A204.1 (cell line): Measurements from ENCODE around the gene ZNF322.

ENCODE experiments used
- FAIRE-seq: peaks from 2 replicates; lab custom pipeline; 2012; peaks lifted over from hg19 to GRCh38; lab: Jason Lieb, UNC

The ZNF322 gene

DNA sequence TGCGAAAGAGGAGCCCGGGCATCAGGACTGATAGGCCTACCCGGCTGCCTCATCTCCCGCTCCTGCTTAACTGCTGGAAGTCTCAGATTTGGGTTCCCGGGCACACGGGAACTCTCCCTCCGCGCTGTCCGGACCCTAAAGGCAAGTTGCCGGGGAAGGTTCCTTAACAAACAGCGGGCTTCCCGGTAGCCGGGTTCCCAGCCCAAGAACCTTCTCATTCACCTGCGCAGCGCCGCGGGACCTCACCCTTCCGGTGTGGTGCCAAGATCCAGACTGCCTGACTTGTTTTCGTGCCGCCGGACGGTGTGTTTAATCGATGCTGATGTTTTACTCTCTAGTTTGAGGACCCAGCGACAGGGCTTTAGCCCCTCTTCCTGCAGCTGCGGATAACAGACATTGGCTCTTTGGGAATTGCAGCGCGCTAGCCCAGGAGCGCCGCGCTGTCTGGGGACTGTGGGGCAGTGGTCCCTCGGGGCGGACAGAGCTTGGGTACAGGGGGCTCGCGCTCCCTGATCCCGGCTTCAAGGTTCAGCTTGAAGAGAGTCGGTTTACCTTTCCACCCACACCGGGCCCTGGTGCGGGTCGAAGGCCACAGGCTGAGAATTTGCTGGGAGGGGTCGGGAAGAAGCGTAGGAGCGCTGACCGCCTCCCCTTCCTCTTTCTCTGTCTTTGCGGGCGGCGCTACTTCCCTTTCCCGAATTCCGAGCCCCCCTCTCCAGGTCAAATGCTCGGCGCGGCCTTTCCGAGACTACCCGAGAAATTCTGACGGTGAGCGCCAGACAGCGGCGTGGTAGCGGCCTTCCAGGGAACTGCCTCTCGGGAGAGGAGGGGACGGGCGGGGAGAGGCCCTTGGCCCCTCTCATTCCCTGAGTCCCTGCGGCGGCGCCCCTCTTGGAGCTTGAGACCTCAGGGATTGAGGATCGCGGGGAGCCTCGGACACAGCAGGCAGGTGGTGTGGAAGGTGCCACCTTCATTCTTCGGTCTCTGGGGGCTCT lies 45.6 kb downstream of the ZNF322 start:
- FAIRE-seq: no peak

- no peak for FAIRE-seq
Measured at GRCh38 chr6:26613201-26613600, 46.3 kb downstream of the ZNF322 start.

DNA sequence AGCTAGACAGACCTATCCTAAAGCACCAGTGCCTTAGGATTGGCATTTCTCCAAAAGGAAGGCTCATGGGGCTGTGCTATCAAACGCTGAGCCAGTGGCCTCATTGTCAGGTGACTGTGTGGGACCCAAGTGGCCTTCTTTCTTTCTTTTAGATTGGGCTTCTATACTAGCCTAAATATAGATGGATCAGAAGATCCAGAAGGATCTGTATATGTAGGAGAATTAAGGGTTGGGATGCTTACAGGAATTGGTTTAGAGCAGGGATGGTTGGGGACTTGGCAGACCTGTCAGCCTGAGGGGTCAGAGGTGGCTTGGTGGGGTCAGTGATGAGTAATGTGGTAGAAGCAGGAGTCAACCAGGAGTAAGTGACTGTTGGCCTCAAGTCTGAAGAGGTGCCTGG lies 47.9 kb downstream of the ZNF322 start:
- no peak for FAIRE-seq

GRCh38 chr6:26609463-26609862 lies 50.1 kb downstream of the ZNF322 start:
- no peak for FAIRE-seq

DNA sequence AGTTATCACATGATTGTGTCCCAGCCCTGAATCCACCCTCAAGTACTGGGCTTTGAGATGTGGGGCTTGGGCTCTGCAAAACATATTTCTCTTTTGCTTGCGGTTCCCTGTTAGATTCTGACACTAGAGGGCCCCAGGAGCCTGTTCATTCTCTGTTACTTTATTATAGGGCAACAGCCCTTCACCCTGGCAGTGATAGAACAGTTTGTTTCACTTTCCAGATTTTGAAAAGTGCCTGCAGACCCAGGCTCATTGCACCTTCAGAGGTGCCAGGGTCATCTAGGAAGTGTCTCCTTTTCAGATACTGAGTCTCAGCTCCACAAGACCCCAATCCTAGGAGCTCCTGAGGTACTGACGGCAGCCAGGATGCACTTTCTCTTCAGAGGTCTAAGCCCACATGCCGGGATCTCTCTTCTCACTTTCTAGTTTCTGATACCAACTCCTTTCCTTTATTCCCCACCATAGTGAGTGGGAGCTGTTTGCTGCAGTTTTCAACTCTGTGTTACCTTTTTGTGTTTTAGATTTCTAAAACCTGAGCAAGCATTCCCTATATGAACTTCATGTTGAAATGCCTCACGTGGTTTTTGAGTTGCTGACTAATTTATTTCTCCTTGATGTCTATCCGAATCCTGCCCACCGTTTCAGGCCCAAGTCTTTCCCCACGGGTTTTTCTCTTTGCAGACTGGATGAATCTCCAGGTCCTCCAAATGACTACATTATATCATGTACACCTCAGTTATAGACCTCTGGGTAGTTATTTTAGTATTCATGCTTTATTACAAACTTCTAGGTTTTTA lies 51.9 kb downstream of the ZNF322 start:
- peak; percentile 94 for FAIRE-seq

DNA sequence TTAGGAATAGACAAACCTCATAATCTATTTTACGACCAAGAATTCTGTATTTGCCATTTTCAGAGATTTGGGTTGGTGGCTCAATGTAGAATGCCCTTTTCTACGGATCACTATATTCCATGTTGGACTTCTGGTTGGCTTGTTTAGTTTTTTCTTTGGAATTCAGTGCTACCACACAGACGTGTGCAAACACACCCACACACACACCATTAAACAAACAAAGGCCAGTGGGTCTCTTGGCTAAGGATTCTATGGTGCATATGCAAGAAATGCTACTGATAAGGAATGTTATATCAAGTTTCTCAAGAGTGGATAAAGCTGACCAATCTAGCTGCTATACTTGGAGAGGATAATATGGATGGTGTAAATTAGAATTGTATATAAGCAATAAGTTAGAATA lies 54.7 kb downstream of the ZNF322 start:
- no peak for FAIRE-seq

DNA sequence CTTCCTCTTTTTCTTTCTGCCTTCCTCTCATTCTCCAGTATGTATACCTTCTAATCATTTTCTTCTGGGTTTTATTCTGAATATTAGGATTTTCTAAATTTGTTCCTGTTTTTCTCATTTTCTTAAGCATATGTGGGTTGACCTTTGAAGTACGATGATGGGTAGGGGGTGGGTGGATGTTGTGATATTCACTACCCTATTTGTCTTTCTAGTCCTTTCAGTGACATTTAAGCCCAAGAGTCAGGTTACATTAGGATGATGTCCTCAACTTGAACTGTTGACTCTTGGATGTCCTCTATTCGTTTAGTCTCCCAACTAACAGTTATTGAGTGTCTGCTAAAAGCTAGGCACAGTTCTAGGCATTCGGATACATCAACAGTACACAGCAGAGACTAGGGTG lies 55.5 kb downstream of the ZNF322 start:
- no peak for FAIRE-seq

- no peak for FAIRE-seq
Measured at GRCh38 chr6:26602262-26602661, 57.3 kb downstream of the ZNF322 start.

DNA sequence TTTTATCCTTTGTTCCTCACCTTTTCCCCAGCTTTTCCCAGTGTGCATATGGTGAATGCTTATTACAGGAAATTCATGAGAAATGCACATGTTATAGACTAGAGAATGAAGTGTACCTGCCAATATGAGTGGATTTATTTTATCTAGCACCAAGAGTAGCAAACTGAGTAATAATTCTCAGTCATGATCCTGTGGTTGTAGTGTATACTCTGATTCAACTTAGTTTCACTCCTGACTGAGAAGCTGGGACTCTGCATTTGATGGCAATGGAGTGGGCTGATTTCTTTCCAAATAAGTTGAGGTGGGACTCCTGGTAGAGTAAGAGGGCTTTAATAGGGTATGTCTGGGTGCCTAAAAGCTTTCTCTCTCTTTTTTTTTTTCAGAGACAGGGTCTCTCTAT lies 58.8 kb downstream of the ZNF322 start:
- FAIRE-seq: no peak

GRCh38 chr6:26599591-26599990 lies 60.0 kb downstream of the ZNF322 start:
- FAIRE-seq: no peak

GRCh38 chr6:26599134-26599533 lies 60.4 kb downstream of the ZNF322 start:
- no peak for FAIRE-seq

DNA sequence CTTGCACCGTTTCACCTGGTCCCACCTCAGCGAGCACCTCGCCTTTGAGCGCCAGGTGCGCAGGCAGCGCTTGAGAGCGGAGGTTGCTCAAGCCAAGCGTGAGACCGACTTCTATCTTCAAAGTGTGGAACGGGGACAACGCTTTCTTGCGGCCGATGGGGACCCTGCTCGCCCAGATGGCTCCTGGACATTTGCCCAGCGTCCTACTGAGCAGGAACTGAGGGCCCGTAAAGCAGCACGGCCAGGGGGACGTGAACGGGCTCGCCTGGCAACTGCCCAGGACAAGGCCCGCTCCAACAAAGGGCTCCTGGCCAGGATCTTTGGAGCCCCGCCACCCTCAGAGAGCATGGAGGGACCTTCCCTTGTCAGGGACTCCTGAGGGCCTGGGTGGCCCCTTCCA lies 61.3 kb downstream of the ZNF322 start:
- FAIRE-seq: no peak

GRCh38 chr6:26597821-26598220 lies 61.7 kb downstream of the ZNF322 start:
- FAIRE-seq: no peak

- FAIRE-seq: no peak
Measured at GRCh38 chr6:26597389-26597766, 62.2 kb downstream of the ZNF322 start.

- peak; percentile 96 for FAIRE-seq
Measured at GRCh38 chr6:26596579-26597388, 62.8 kb downstream of the ZNF322 start, which contains the start of gene ABT1. ABT1 (plus strand) TSS chr6:26596953; CDS start chr6:26596983, 30 bp downstream.

DNA sequence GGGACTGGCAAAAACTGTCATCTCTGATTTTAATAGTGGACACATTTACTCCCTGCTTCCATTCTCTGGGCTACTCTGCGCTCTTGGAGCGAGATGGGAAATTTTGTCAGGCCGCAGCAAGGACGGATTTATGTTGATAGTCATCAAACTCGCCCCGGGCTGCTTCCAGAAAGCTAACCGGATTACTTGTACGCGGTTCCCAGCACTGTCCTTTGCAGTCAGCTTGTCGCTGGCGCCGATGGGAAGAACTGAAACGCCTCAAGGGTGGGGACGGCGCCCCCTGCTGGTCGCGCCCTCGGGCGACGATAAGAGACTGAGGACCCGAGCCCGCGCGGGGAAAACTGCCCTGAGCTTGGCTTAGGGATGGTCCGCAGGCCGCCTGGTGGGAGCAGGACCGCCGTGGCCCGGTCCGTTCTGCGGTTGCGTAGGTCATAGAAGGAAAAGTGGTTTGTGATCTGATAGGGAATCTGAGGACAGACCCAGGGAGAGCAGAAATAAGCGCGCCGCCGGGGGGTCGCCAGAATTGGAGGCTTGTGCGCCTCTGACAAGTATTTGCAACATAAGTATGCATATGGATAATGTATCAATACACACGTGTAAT lies 63.8 kb downstream of the ZNF322 start:
- FAIRE-seq: peak; percentile 37

GRCh38 chr6:26594730-26595632 lies 64.6 kb downstream of the ZNF322 start:
- FAIRE-seq: peak; percentile 92

- no peak for FAIRE-seq
Measured at GRCh38 chr6:26594131-26594498, 65.4 kb downstream of the ZNF322 start.

- FAIRE-seq: no peak
Measured at GRCh38 chr6:26593278-26594130, 66.0 kb downstream of the ZNF322 start.

GRCh38 chr6:26592649-26593048 lies 66.9 kb downstream of the ZNF322 start:
- no peak for FAIRE-seq
